IMR-90 (cell line): ENCODE data around the gene PIK3C2B. TPM values are rescaled to one million over a fixed set of nuclear protein-coding genes. Genes with fewer than 3 reads are reported as not detected.

ENCODE experiments used
- ATAC-seq: fragments of 200-7000 bp; cut with Tn5 transposase; 2 replicates; pipeline ENCODE4 v1.9.1; 2020; ENCODE audit warnings: low read depth, mild to moderate bottlenecking, moderate library complexity
- BruUV-seq: library from RNA; stranded (reverse); fragments of 400-500 nt; replicated peaks from 2 replicates; lab custom pipeline; 2021; lab: Mats Ljungman, UMichigan
- CTCF ChIA-PET: fragments of 300-600 bp; formaldehyde crosslinking; extraction: SDS; loops from one replicate; lab custom pipeline; 2021; ENCODE audit warnings: antibody characterized with exemption; lab: Yijun Ruan, JAX
- POLR2A ChIA-PET: fragments of 300-600 bp; sonication (Branson Sonifier 250); formaldehyde crosslinking; loops from one replicate; lab custom pipeline; 2022; ENCODE audit warnings: antibody characterized with exemption; ENCODE audit not compliant: unreplicated experiment; lab: Charles Lee
- DNase-seq: peaks from one replicate; pipeline ENCODE4 v3.0.0; 2013
- H2AFZ ChIP-seq: replicated peaks from 2 replicates; pipeline ENCODE3; 2013; ENCODE audit warnings: low read length, mild to moderate bottlenecking; ENCODE audit not compliant: poor library complexity
- H2AK5ac ChIP-seq: 2 replicates; pipeline ENCODE4 v1.6.1; 2013; ENCODE audit warnings: low read depth, low read length, inconsistent platforms
- H2AK9ac ChIP-seq: replicated peaks from 2 replicates; pipeline ENCODE3; 2013; ENCODE audit warnings: mild to moderate bottlenecking, low read depth, low read length, moderate library complexity; ENCODE audit not compliant: poor library complexity
- H2BK120ac ChIP-seq: 2 replicates; pipeline ENCODE4 v1.6.1; 2013; ENCODE audit warnings: low read depth, low read length, inconsistent platforms
- H2BK15ac ChIP-seq: 3 replicates; pipeline ENCODE4 v1.6.1; 2013; ENCODE audit warnings: low read depth, low read length, inconsistent platforms
- H2BK20ac ChIP-seq: 2 replicates; pipeline ENCODE4 v1.6.1; 2013; ENCODE audit warnings: low read depth, mild to moderate bottlenecking, inconsistent platforms, low read length, moderate library complexity
- H2BK5ac ChIP-seq: 2 replicates; pipeline ENCODE4 v1.6.1; 2013; ENCODE audit warnings: mild to moderate bottlenecking, low read depth, low read length, inconsistent platforms; ENCODE audit not compliant: poor library complexity, severe bottlenecking
- H3K14ac ChIP-seq: replicated peaks from 2 replicates; pipeline ENCODE4 v1.6.1; 2013; ENCODE audit warnings: low read depth, low read length, inconsistent platforms
- H3K18ac ChIP-seq: 2 replicates; pipeline ENCODE4 v1.6.1; 2013; ENCODE audit warnings: low read depth, low read length, control low read depth
- H3K23ac ChIP-seq: 2 replicates; pipeline ENCODE4 v1.6.1; 2013; ENCODE audit warnings: low read depth, low read length, inconsistent platforms
- H3K27ac ChIP-seq: 2 replicates; pipeline ENCODE4 v1.5.1; 2013; ENCODE audit warnings: mild to moderate bottlenecking, control low read depth, low read length; ENCODE audit not compliant: insufficient read depth
- H3K27me3 ChIP-seq: 2 replicates; pipeline ENCODE4 v1.6.1; 2013; ENCODE audit warnings: low read length; ENCODE audit not compliant: control insufficient read depth, insufficient read depth
- H3K36me3 ChIP-seq: 2 replicates; pipeline ENCODE4 v1.6.1; 2013; ENCODE audit warnings: low read length, mixed read lengths; ENCODE audit not compliant: control insufficient read depth, insufficient read depth
- H3K4ac ChIP-seq: 2 replicates; pipeline ENCODE4 v1.6.1; 2013; ENCODE audit warnings: low read depth, low read length, inconsistent platforms
- H3K4me1 ChIP-seq: 2 replicates; pipeline ENCODE4 v1.6.1; 2013; ENCODE audit warnings: low read length, mixed read lengths; ENCODE audit not compliant: control insufficient read depth, insufficient read depth
- H3K4me2 ChIP-seq: 2 replicates; pipeline ENCODE4 v1.6.1; 2013; ENCODE audit warnings: low read depth, mild to moderate bottlenecking, control low read depth, low read length, moderate library complexity
- H3K4me3 ChIP-seq: 2 replicates; pipeline ENCODE4 v1.5.1; 2013; ENCODE audit warnings: low read depth, mild to moderate bottlenecking, control low read depth, low read length, moderate library complexity; ENCODE audit not compliant: insufficient read depth
- H3K56ac ChIP-seq: 2 replicates; pipeline ENCODE4 v1.6.1; 2013; ENCODE audit warnings: low read length, inconsistent platforms; ENCODE audit not compliant: insufficient read depth; ENCODE audit errors: extremely low read depth
- H3K79me1 ChIP-seq, 2 experiments: 2 replicates each; pipeline ENCODE4 v1.6.1; 2013; ENCODE audit warnings: low read length in 2 of 2, inconsistent platforms in 1 of 2, low read depth in 1 of 2
- H3K9ac ChIP-seq: 2 replicates; pipeline ENCODE4 v1.6.1; 2013; ENCODE audit warnings: low read depth, low read length, control low read depth
- H3K9me1 ChIP-seq: 2 replicates; pipeline ENCODE4 v1.6.1; 2013; ENCODE audit warnings: low read length, inconsistent platforms; ENCODE audit not compliant: insufficient read depth
- H3K9me3 ChIP-seq: 2 replicates; pipeline ENCODE4 v1.6.1; 2013; ENCODE audit warnings: low read length; ENCODE audit not compliant: control insufficient read depth, insufficient read depth
- H4K20me1 ChIP-seq: 2 replicates; pipeline ENCODE4 v1.6.1; 2013; ENCODE audit warnings: low read length, inconsistent platforms; ENCODE audit not compliant: insufficient read depth
- H4K5ac ChIP-seq: 2 replicates; pipeline ENCODE4 v1.6.1; 2013; ENCODE audit warnings: mild to moderate bottlenecking, low read depth, low read length, control low read depth
- H4K8ac ChIP-seq, 2 experiments: 2 replicates each; pipeline ENCODE4 v1.6.1; 2013; ENCODE audit warnings: low read depth in 2 of 2, low read length in 2 of 2, control low read depth in 1 of 2, inconsistent platforms in 1 of 2
- H4K91ac ChIP-seq: 2 replicates; pipeline ENCODE4 v1.6.1; 2013; ENCODE audit warnings: low read depth, low read length, inconsistent platforms; ENCODE audit not compliant: insufficient read depth
- BHLHE40 ChIP-seq: fragments of 150-350 bp; IDR thresholded peaks from 2 replicates; pipeline ENCODE4 v1.6.1; 2016; ENCODE audit warnings: mild to moderate bottlenecking, low read depth, low read length
- MAZ ChIP-seq: IDR thresholded peaks from 2 replicates; pipeline ENCODE4 v1.6.1; 2012; ENCODE audit warnings: low read depth, mild to moderate bottlenecking, low read length, improper control_type of control experiment, moderate library complexity, borderline replicate concordance
- WGBS, 2 experiments: methylation state at CpG; one replicate each; pipeline versions ENCODE4 v1.1.5 to v1.1.7; 2013; ENCODE audit warnings: missing lambda C conversion rate in 2 of 2; ENCODE audit not compliant: insufficient read length in 1 of 2; ENCODE audit errors: extremely low coverage in 2 of 2; 5-methylcytosine and 5-hydroxymethylcytosine counted together
- dilution Hi-C: fragments of 300-500 bp; cut with HindIII; formaldehyde crosslinking; loops from one replicate; pipeline ENCODE4 v1.14.3; 2018; ENCODE audit warnings: low sequenced_read_pairs; ENCODE audit not compliant: unreplicated experiment
- in situ Hi-C: fragments of 300-500 bp; cut with MboI; formaldehyde crosslinking; loops from 3 replicates; pipeline ENCODE4 v1.14.3; 2019; ENCODE audit warnings: low sequenced_read_pairs, inconsistent platforms, mixed read lengths
- intact Hi-C: fragments of 100-400 bp; cut with micrococcal nuclease; formaldehyde crosslinking; loops from 2 replicates; pipeline ENCODE4 v1.10.0; 2022
- polyA plus RNA-seq, 3 experiments: library from polyadenylated mRNA; depleted of rRNA; stranded (reverse); fragments of >200 nt; gene quantifications; 2 replicates each; pipeline ENCODE4 v1.2.3, GENCODE V29; 2012; ENCODE audit warnings: low replicate concordance in 1 of 3
- total RNA-seq: library from RNA; depleted of rRNA; stranded (reverse); fragments of >200 nt; gene quantifications from 2 replicates; pipeline ENCODE4 v1.2.3, GENCODE V29; 2012

The PIK3C2B gene
- total and polyA plus RNA-seq, 2 of the 4 experiments (the other 2 are of a cell fraction): 1.1 to 2.9 TPM

- no peaks in the 10 kb centered on the region for H3K27me3 ChIP-seq
- H3K4ac ChIP-seq: peak overlapping the region; percentile 91
- peak overlapping the region; percentile 96 for H3K23ac ChIP-seq
- CTCF ChIA-PET: interaction anchor here (1.2 to 2.7 kb wide), 3 partner anchors 61 to 299 kb away, joined by 3 to 9 read pairs (median 8); no protein-coding TSS in a partner anchor
- H3K14ac ChIP-seq: peak overlapping the region; percentile 95
- POLR2A ChIA-PET: interaction anchor here (1.6 kb wide), 1 partner anchor 9 kb away, joined by 9 read pairs; the partner anchor contains the start of gene MDM4
- peak overlapping the region; percentile 46; the same call in 1 of the 3 replicates for H2BK15ac ChIP-seq
- intact Hi-C loops (loop anchor here (2.0 kb wide), 1 partner anchor 299 kb away; no protein-coding TSS in a partner anchor), dilution Hi-C loops (no loop called here), in situ Hi-C loops (no loop called here)
- WGBS, 2 experiments: 0% methylated on average over 6 of the region's 22 CpGs; no CpG with 5 or more reads in 1 of the 2 experiments
- 0 out of 2 replicates have a peak, but pooled peaks cover 3% of the 10 kb centered on the region for H3K9me1 ChIP-seq
- peak overlapping the region; percentile 49 for H3K27ac ChIP-seq
- H3K9me3 ChIP-seq: no peaks in the 10 kb centered on the region
- peak overlapping the region; percentile 94 for H2AFZ ChIP-seq
- peak overlapping the region; percentile 28 for H3K18ac ChIP-seq
- DNase-seq (peak; percentile 22), ATAC-seq (peak; percentile 19)
- H4K20me1 ChIP-seq: peaks cover 3% of the 10 kb centered on the region; the same call in 1 of the 2 replicates
- TF ChIP-seq BHLHE40 (peak; percentile 25; the same call in 1 of the 2 replicates), MAZ (no peak)
- H3K79me1 ChIP-seq: no peaks in the 10 kb centered on the region
- H3K4me3 ChIP-seq: peak overlapping the region; percentile 48
- H4K91ac ChIP-seq: peak overlapping the region; percentile 90
- peak overlapping the region; percentile 84 for H2BK120ac ChIP-seq
- H2AK9ac ChIP-seq: peak overlapping the region; percentile 88
- H4K8ac ChIP-seq: peak overlapping the region; percentile 48 to 94; a peak in 3 of 4 replicates
- no peak overlapping the region for H2AK5ac ChIP-seq
- H3K9ac ChIP-seq: peak overlapping the region; percentile 76
- peak overlapping the region; percentile 69 for H4K5ac ChIP-seq
- BruUV-seq: no TSS peak
- no peaks in the 10 kb centered on the region for H3K36me3 ChIP-seq
- peak overlapping the region; percentile 61 for H3K4me2 ChIP-seq
- peak overlapping the region; percentile 97 for H3K56ac ChIP-seq
- peak overlapping the region; percentile 98 for H2BK5ac ChIP-seq
- no peaks in the 10 kb centered on the region for H3K4me1 ChIP-seq
- peak overlapping the region; percentile 78 for H2BK20ac ChIP-seq
Observed at GRCh38 chr1:204507317-204508105, 12.9 kb upstream of the PIK3C2B start.
